ENCODE measurements around the gene VASH2. TPM values are rescaled to one million over a fixed set of nuclear protein-coding genes. Genes with fewer than 3 reads are reported as not detected.

VASH2 gene
- total and polyA plus RNA-seq, 2 of the 4 experiments (the other 2 are of a cell fraction) = 0.90 to 1.2 TPM

GRCh38 chr1:212994926-212995325 lies 44.6 kb downstream of the VASH2 start:
- Histone ChIP-seq H2AK5ac (ENCODE audit: low read depth, low read length) (no peak overlapping the region), H2BK5ac (ENCODE audit: low read depth, low read length, poor library complexity, severe bottlenecking) (no peak overlapping the region), H3K4ac (ENCODE audit: low read depth, low read length) (no peak overlapping the region), H3K27ac (ENCODE audit: insufficient read depth, low read length) (no peak overlapping the region), H4K5ac (ENCODE audit: low read depth, low read length) (no peak overlapping the region), H3K79me1 (ENCODE audit: low read depth in 1 of 2, low read length in 2 of 2) (no peaks in the 10 kb centered on the region), H3K9me1 (ENCODE audit: insufficient read depth, low read length) (no peaks in the 10 kb centered on the region), H4K8ac (ENCODE audit: low read depth in 2 of 2, low read length in 2 of 2) (no peak overlapping the region), H3K36me3 (ENCODE audit: control insufficient read depth, insufficient read depth, low read length) (peaks cover 12% of the 10 kb centered on the region), H3K9me3 (ENCODE audit: control insufficient read depth, insufficient read depth, low read length) (no peaks in the 10 kb centered on the region), H4K91ac (ENCODE audit: insufficient read depth, low read depth, low read length) (no peak overlapping the region), H2BK120ac (ENCODE audit: low read depth, low read length) (no peak overlapping the region), H3K9ac (ENCODE audit: low read depth, low read length) (no peak overlapping the region), H3K18ac (ENCODE audit: low read depth, low read length) (no peak overlapping the region), H3K27me3 (ENCODE audit: control insufficient read depth, insufficient read depth, low read length) (no peaks in the 10 kb centered on the region), H3K4me3 (ENCODE audit: insufficient read depth, low read depth, low read length) (no peak overlapping the region), H2BK15ac (ENCODE audit: low read depth, low read length) (no peak overlapping the region), H3K4me2 (ENCODE audit: low read depth, low read length) (no peak overlapping the region), H2AFZ (replicated peaks; ENCODE audit: low read length, poor library complexity) (no peak overlapping the region), H3K14ac (replicated peaks; ENCODE audit: low read depth, low read length) (no peak overlapping the region), H3K56ac (ENCODE audit: extremely low read depth, insufficient read depth, low read length) (no peak overlapping the region), H2BK20ac (ENCODE audit: low read depth, low read length) (no peak overlapping the region), H3K23ac (ENCODE audit: low read depth, low read length) (no peak overlapping the region), H4K20me1 (ENCODE audit: insufficient read depth, low read length) (no peaks in the 10 kb centered on the region), H2AK9ac (replicated peaks; ENCODE audit: low read depth, low read length, poor library complexity) (no peak overlapping the region), H3K4me1 (ENCODE audit: control insufficient read depth, insufficient read depth, low read length) (no peaks in the 10 kb centered on the region)
- no peak for TF ChIP-seq SMC3 (IDR thresholded peaks at IDR 0.05; ENCODE audit: low read depth, low read length)
- TF ChIP-seq RAD21 (IDR thresholded peaks at IDR 0.05; ENCODE audit: low read length) = no peak
- no peak for TF ChIP-seq POLR2A (IDR thresholded peaks at IDR 0.05; ENCODE audit: low read depth, low read length)
- TF ChIP-seq RCOR1 (IDR thresholded peaks at IDR 0.05; ENCODE audit: insufficient replicate concordance, low read length) = no peak
- no peak for TF ChIP-seq USF2 (IDR thresholded peaks at IDR 0.05; ENCODE audit: low read depth, low read length)
- no peak for TF ChIP-seq CHD1 (IDR thresholded peaks at IDR 0.05; ENCODE audit: low read depth, low read length)
- CTCF ChIA-PET = interaction anchor here (0.5 to 1.7 kb wide), 10 partner anchors 10 to 330 kb away, joined by 3 to 10 read pairs (median 4); no protein-coding TSS in a partner anchor
- POLR2A ChIA-PET (ENCODE audit: unreplicated experiment) = no interaction called here
- WGBS, 2 experiments (ENCODE audit: extremely low coverage in 2 of 2, insufficient read length in 1 of 2) = no CpG with 5 or more reads among the region's 3 CpGs
- in situ Hi-C loops (cut with MboI; ENCODE audit: low sequenced_read_pairs) (loop anchor here (10.0 to 25.0 kb wide), 2 partner anchors 180 to 333 kb away; no protein-coding TSS in a partner anchor), dilution Hi-C loops (cut with HindIII; ENCODE audit: low sequenced_read_pairs, unreplicated experiment) (no loop called here), intact Hi-C loops (cut with micrococcal nuclease) (loop anchor here (1.0 to 10.0 kb wide), 7 partner anchors 71 to 518 kb away; partner anchors contain the start of genes NSL1 and TATDN3)
- DNase-seq (no peak), ATAC-seq (ENCODE audit: low read depth) (no peak)
- BruUV-seq (replicated peaks) = no TSS peak
